ENCODE results near the gene KLK14.

KLK14 gene

GRCh38 chr19:51063664-51064063, 19.0 kb downstream of the KLK14 start:
- no peak for TF ChIP-seq ZFX (IDR thresholded peaks at IDR 0.05)
- no peak for TF ChIP-seq CTCF (conservative IDR thresholded peaks at IDR 0.05)
- H3K27ac ChIP-seq, result no peak overlapping the region

DNA sequence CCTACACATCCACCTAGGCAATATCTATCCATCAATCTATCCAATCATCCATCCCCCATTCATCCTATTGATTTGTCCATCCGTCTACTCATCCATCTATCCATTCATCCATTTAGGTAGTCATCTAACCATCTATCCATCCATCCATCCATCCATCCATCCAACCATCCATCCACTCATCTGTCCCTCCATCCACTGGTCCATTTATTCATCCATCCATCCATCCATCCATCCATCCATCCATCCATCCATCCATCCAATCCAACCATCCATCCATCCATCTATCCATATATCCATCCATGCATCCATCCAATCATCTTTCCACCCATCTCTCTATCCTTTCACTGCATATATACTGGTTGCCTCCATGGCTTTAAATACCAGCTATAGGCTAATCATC, 21.7 kb downstream of the KLK14 start:
- H3K27ac ChIP-seq, result no peak overlapping the region
- TF ChIP-seq CTCF (conservative IDR thresholded peaks at IDR 0.05) (no peak), ZFX (IDR thresholded peaks at IDR 0.05) (no peak)

- H3K27ac ChIP-seq, result no peak overlapping the region
- TF ChIP-seq CTCF (conservative IDR thresholded peaks at IDR 0.05), result no peak
- no peak for TF ChIP-seq ZFX (IDR thresholded peaks at IDR 0.05)
Measured at GRCh38 chr19:51060336-51060735, 22.4 kb downstream of the KLK14 start.

GRCh38 chr19:51059715-51060114, 23.0 kb downstream of the KLK14 start:
- no peak for TF ChIP-seq ZFX (IDR thresholded peaks at IDR 0.05)
- TF ChIP-seq CTCF (conservative IDR thresholded peaks at IDR 0.05), result no peak
- no peak overlapping the region for H3K27ac ChIP-seq

DNA sequence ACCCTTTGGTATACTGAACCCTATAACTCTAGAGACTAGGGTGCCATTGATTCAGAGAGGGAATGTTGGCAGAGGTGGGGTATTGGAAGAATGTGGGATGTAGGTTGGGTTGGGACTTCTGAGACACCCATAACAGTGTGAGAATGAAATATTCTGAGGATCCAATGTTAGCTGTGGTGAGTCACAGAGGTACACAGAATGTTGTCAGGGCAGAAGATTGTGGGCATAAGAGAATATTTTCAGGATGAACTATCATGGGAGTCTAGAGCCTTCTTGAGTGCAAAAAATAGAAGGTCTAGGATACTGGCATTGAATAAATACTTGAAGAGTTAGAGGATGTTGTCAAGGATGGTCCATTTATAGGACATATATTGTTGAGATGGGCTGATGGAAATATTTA, 26.8 kb downstream of the KLK14 start:
- no peak overlapping the region for H3K27ac ChIP-seq
- TF ChIP-seq CTCF (conservative IDR thresholded peaks at IDR 0.05), result no peak
- no peak for TF ChIP-seq ZFX (IDR thresholded peaks at IDR 0.05)

GRCh38 chr19:51047031-51047335, 35.7 kb downstream of the KLK14 start:
- no peak overlapping the region for H3K27ac ChIP-seq
- TF ChIP-seq ZFX (IDR thresholded peaks at IDR 0.05), result no peak
- TF ChIP-seq CTCF (conservative IDR thresholded peaks at IDR 0.05), result no peak

DNA sequence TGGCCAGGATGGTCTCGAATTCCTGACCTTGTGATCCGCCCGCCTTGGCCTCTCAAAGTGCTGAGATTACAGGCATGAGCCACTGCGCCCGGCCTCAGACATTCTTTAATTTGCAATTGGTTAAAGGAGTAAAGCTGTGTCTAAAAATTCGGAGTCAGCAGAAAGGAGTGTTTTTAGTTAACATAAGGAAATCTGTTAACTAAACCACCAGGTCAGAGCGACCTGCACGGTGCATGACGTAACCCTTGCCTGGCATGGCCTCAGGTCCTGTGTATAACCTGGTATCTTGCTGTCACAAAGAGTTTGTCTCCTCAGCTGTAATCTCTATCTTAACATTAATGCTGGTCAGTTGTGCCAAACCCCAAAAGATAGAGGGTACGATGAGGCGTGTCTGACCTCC, 38.4 kb downstream of the KLK14 start:
- TF ChIP-seq CTCF (conservative IDR thresholded peaks at IDR 0.05), result no peak
- TF ChIP-seq ZFX (IDR thresholded peaks at IDR 0.05), result no peak
- no peak overlapping the region for H3K27ac ChIP-seq

All from C4-2B (cell line).